GM19240 (cell line): ENCODE data around the gene ENTPD8.
A peak's percentile ranks its signal among the peaks of the same experiment; 100 is the strongest.
"Not testable (repeated sequence)": the region's sequence is repeated elsewhere in the genome, so short reads cannot be mapped to it uniquely, and the experiment has no call there.

Source experiments
- DNase-seq: peaks from one replicate; pipeline ENCODE4 v3.0.0; 2011; ENCODE audit warnings: low spot score; ENCODE audit not compliant: insufficient read length

The ENTPD8 gene

DNA sequence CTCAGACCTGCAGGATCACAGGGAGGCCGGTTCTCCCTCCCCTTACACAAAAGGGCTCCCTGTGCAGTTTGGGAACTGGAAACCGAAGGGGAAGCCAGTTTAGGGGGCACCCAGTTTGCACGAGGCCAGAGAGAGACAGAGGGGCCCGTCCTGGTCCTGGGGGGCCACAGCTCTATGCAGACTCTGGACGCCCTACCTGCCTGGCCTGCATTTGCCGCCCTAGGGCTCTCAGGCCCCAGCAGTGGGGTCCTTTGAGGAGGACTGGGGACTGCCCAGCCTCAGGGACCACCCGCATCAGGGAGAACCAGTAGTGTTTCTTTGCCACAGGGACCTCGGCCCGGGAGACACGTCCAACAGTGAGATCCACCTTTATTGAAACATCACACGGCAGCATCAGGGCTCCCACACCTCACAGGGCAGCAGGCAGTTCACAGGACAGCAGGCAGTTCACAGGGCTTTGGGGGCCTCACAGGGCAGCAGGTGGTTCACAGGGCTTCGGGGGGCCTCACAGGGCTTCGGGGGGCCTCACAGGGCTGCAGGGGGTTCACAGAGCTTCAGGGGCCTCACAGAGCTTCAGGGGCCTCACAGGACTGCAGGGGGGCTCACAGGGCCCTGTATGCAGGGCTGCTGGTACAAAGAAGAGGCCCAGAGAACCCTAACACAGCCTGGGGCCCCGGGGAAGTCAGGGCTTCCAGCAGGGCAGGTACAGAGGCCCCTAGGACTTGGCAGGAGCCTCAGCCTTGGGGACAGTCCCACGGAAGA lies 18.6 kb upstream of the ENTPD8 start:
- DNase-seq: no peak

DNA sequence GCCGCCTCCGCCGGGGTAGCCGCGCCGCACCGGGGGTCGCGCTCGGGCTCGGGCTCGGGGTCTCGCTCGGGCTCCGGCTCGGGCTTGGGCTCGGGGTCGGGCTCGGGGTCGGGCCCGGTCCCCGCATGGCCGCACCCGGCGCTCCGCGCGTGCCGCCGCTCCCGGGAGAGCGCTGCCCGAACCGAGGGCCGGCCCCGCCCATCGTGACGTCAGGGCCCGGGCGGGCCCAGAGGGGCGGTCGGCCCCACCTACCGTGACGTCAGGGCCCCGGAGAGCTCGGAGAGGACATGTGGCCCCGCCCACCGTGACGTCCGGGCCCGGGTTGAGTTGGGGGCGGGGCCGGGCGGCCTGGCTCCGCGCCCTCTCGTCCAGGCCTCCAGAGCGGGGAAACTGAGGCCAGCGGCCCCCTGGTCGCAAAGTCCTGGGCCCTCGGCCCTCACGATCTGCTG lies 18.0 kb upstream of the ENTPD8 start, which contains the start of gene NSMF:
TSS of gene NSMF (minus strand) at position 183 of the 449 bp plus-strand sequence. CDS start 232 bp downstream, outside the sequence.
- peak; percentile 97 for DNase-seq

DNA sequence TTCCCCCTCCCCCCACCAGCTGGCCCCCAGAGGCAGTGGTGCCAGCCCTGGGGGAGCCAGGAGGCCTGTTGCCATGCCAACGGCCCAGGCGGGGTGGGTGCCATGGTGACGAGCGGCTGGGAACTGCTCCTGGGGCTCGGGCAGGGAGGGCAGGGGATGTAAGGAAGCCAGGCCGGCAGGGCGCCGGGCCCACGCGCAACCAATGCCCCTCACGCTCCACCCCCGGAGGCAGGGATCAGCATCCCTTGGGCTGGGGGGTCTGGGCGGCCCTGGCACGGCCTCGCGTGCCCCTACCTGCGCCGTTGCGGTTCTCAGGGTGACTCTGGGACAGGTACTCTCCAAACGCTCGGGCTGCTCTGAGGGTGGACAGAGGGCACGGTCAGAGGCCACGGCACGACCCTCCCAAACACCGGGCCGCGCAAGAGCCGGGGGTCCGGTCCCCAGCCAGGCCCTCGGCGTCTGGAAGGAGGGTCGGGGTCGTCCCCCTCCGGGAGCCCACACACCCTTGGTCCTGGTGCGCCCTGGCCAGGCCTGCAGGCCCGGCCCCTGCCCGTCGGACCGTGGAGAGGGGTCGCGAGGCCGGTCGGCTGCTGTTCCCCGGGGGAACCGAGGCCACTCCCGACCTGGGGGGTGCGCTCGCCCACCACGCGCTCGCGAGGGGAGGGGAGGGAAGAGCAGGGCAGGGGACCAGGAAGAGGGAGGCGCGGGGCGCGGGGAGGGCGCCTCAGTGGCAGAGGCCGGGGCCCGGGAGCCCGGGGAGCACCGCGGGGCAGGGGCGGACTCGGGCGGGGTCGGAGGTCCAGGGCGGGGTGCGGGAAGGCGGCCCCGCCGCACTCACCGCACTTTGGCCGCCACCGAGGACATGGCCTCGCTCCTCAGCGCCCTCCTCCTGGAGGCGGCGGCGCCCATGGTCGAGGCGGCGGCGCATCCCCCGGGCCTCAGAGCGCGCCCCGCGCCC lies 17.3 kb upstream of the ENTPD8 start:
- no peak for DNase-seq

DNA sequence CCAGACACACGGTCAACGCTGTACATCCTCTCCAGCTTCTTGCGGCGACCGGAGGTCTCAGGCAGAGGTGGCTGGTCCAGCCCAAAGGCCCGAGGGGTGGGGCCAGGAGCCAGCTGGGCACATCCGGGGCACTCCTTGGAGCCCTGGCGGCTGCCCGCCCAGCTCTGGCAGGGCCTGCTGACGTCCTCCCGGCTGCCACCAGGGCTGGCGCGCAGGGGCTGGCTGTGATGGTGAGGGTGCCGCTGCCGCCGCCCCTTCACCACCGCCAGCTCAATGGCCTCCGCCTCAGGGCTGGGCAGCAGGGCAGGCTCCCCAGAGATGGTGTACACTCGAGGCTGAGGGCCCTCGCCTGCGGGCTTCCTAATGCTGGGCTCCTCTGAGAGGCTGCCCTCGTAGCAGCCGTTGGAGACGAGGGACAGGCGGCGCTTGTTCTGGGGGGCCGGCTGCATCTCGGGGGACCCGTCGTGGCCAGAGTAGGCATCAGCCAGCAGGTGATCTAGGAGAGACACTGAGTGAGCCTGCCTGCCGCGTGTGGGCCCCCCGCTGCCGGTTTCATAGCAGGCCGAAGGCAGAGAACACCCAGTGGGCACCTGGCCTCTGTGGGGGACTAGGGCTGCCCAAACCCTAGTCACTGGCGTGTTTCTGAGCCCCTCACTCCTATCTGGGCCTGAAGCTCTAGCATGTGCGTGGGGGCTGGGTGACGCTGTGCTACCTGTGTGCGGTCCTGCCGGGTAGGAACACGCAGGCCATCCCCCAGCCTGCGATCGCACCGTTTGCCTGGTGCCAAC lies 16.4 kb upstream of the ENTPD8 start:
- no peak for DNase-seq

DNA sequence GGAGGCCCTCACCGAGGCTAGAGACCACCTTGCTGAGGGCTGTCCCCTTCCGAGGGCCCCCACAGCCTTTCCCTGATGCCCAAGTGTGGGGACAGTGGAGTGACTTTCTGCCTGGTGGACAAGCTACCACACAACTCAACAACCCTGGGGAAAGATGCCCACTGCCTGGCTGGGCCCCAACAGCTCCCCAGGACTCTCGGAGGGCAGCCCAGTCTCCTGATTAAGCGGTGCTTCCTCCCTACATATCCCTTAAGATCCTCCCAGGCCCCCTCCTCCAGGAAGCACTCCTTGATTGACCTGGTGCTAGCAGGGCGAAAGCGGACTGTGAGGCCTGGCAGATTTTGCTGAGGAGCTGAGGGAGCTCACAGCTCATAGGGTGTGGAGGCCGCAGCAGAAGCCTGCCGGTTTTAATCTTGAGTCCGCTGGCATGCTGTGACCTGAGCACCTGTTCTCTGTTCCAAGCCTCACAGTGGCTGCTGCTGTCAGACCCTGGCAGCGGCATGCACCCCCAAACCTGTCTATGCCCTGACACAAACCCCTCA lies 15.8 kb upstream of the ENTPD8 start:
- no peak for DNase-seq

DNA sequence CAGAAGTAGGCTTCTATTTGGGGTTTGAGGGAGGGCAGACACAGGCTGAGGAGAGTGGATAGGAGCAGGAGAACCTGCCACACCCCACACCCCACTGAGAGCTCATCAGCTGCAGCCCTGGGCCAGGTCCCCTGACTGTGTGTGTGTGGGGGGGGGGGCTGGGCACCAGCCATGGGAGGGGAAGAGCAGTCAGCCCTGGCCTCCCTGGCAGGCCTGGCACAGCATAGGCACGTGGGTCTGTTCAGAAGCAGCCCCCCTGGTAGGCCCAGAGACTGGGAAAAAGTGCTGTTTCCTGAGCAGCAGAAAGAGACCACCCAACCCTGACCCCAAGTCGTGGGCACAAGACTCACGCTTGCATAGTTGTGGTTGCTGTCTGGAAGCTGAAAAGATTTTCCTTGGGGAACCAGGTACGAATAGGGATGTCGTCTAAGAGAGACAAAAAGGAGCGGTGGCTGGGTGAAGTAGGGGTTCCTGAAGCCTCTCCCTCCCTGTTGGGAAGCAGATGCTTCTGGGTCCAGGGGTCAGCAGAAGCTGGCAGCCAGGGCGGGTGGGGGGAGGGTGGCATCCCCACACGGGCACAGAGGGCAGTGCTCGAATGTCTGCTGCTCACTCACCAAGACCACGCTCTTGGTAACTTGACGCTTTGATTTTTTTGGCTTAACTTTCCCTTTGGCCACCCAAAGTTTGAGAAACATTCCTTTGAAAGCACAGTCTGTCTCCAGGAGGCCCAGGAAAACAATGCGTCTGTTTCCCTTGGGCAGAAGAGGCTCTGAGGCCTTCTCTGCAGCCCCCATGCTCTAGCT lies 15.1 kb upstream of the ENTPD8 start:
- DNase-seq: no peak

DNA sequence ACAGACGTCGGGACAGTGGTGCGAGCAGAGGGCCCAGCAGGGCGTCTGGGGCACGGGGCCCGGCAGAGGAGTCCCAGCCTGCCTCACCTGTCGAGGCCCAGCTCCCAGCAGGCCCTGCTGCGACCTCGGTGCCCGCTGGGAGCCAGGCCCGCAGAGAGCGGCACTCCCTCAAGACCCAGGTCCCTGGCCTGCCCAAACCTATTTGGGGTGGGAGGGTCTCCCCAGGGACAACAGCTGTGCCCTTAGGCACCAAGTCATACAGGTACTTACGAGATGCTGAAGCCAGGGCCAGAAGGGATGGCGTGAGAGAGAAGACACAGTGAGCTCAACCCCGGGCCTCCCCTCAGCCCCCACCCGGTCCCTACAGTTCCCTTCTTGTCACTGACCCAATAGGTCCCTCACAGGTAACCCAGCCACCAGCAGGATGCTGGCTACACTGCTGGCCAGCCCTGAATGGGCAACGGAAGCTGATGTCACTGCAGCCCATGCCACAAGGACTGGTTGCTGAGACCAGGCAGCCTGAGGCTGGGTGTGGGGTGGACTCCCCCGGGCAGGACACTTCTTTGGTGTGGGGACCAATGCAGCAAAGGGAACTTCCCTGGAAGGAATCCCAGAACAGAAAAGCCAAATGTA lies 14.3 kb upstream of the ENTPD8 start:
- no peak for DNase-seq

DNA sequence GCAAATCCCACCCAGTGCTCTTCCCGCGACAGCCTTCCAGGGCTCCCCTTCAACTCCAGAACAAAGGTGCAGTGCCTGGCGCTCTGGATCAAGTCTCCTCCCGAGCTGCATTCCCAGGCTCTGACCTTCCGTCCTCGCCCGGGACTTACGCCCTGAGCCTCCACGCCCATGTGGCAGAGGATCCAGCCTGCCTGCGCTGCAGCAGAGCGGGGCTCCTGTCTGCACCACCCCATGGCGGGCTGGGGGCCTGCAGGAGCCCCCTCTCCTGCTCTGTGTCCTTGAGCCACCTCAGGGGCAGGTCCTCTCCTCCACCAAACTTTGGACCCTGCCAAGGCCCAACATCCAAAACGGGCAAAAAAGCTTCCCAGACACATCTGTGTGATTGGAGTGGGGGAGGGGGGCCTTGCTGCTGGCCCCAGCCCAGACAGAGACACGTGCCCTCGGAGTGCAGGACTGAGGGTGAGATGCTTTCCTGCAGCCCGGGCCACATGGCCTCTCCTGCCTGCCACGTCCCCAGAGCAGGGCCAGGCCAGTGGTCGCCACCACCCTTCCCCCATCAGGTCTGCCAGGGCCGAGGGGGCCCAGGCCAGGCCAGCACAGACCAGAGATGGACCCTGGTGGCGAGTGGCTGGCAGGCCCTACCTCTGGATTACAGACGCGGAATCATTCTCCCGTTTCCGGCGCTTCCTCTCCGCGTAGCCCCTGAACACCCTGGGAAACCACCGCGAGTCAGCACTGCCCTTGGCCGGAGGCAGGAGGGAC lies 13.6 kb upstream of the ENTPD8 start:
- no peak for DNase-seq

DNA sequence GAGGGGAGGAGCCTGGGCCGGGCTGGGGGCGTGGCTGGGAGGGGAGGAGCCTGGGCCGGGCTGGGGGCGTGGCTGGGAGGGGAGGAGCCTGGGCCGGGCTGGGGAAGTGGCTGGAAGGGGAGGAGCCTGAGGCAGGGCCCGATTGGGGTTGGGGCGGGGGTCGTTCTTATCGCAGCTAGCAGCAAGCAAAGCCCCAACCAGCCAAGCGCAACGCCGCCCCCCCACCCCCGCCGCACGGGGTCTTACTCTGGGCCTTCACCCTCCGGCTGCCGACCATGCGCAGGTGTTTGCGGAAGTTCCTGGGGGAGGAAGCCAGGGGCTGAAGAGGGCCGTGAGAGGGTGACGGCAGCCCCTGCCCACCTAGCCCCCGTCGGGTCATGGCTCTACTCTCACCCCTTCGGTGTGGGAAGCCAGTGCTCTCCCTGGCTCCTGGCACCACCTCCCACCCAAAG lies 13.0 kb upstream of the ENTPD8 start:
- no peak for DNase-seq

DNA sequence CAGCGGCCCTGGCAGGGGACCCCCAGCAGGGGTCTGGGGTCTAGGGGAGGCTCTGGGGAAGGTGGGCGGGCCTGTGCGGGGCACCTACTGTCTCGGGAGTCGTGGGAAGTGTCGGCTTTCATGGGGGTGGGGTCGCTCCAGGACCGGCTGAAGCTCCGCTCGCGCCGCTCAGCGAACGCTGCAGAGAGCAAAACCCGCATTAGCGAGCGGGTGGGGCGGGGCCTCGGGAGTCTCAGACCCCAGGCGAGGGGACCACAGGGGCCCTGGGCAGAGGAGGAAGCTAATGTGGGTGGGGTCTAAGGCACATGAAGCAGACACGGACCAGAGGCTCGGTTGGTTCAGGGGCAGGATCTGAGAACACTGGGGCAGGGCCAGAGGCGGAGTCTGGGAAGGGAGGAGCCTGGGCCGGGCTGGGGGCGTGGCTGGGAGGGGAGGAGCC lies 12.5 kb upstream of the ENTPD8 start:
- DNase-seq: peak; percentile 60

DNA sequence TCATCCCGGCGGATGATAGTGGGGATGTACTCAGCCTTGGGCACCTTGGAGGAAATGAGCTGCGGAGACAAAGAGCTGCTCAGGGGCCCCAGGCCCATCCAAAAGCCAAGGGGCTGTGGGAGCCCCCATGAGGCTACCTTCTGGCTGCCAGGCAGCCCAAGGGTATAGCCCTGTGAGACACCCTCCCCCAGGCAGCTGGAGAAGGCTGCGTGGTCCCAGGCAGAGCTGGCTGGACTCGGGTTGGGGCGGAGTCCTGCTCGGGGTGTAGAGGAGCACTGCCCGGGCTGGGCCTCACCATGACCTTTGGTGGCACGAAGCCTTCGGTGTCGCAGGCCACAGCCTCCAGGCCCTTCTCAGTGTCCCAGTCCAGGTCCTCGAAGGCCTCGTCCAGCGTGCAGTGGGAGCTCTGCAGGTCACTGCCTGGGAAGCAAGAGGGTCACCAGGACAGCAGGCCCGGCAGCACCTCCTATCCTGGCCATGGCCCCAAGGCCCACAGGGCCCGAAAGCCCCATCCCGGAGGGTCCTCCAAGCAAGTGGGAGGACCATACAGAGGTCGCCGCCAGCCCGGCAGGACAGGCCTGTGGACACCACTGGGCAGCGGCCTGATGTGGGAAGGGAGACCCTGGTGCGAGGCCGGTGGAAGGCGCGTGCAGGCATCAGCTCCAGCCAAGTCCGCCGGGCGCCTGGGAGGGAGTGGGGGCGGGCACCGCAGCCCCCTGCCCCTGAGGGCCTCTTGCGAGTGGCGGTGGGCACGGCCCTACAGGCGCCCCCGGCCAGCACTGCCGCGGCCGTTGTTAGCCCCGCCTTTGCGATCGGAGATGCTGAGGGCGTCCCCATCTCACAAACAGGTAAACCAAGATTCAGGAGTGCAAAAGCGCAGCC lies 11.8 kb upstream of the ENTPD8 start:
- DNase-seq: no peak

DNA sequence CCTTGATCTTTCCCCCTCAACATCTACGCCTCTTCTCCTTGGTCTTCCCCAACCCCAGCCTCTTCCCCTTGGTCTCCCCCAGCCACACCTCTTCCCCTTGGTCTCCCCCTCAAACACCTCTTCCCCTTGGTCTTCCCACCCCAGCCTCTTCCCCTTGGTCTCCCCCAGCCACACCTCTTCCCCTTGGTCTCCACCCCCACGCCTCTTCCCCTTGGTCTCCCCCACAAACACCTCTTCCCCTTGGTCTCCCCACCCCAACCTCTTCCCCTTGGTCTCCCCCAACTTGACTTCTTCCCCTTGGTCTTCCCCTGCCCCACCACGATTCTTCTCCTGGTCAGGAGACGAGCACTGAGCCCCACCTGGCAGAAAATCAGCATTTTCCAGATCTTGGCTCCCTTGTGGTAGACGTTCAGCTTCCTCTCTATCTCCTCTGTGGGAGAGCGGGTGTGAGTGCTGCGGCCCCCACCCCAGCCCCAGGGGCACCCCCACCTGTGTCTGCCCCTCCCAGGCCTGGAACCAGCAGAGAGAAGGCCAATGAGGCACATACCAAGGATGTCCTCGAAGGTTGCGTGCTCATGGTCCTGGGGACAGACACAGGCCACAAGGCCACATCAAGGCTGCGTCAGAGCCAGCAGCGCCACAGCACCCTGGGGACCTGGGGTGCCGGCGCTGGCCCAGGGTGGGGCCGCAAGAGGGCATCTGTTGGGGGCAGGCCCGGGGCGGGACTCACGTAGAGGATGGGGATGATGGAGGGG lies 11.0 kb upstream of the ENTPD8 start:
- DNase-seq: no peak

DNA sequence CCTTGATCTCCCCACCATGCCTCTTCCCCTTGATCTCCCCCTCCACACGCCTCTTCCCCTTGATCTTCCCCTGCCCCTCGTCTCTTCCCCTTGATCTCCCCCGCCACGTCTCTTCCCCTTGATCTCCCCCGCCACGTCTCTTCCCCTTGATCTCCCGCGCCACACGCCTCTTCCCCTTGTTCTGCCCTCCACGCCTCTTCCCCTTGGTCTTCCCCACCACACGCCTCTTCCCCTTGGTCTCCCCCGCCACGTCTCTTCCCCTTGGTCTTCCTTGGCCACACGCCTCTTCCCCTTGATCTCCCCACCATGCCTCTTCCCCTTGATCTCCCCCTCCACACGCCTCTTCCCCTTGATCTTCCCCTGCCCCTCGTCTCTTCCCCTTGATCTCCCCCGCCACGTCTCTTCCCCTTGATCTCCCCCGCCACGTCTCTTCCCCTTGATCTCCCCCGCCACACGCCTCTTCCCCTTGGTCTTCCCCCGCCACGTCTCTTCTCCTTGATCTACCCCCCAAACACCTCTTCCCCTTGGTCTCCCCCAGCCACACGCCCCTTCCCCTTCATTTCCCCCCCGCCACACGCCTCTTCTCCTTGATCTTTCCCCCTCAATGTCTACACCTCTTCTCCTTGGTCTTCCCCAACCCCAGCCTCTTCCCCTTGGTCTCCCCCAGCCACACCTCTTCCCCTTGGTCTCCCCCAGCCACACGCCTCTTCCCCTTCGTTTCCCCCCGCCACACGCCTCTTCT lies 10.3 kb upstream of the ENTPD8 start:
- DNase-seq: not testable (repeated sequence)

DNA sequence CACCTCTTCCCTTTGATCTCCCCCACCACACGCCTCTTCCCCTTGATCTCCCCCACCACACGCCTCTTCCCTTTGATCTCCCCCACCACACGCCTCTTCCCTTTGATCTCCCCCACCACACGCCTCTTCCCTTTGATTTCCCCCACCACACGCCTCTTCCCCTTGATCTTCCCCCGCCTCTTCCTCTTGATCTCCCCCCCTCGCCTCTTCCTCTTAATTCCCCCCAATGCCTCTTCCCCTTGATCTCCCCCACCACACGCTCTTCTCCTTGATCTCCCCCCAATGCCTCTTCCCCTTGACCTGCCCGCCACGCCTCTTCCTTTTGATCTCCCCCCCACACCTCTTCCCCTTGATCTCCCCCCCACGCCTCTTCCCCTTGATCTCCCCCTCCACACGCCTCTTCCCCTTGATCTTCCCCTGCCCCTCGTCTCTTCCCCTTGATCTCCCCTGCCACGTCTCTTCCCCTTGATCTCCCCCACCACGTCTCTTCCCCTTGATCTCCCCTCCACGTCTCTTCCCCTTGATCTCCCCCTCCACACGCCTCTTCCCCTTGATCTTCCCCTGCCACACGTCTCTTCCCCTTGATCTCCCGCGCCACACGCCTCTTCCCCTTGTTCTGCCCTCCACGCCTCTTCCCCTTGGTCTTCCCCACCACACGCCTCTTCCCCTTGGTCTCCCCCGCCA lies 9.5 kb upstream of the ENTPD8 start:
- not testable (repeated sequence) for DNase-seq

DNA sequence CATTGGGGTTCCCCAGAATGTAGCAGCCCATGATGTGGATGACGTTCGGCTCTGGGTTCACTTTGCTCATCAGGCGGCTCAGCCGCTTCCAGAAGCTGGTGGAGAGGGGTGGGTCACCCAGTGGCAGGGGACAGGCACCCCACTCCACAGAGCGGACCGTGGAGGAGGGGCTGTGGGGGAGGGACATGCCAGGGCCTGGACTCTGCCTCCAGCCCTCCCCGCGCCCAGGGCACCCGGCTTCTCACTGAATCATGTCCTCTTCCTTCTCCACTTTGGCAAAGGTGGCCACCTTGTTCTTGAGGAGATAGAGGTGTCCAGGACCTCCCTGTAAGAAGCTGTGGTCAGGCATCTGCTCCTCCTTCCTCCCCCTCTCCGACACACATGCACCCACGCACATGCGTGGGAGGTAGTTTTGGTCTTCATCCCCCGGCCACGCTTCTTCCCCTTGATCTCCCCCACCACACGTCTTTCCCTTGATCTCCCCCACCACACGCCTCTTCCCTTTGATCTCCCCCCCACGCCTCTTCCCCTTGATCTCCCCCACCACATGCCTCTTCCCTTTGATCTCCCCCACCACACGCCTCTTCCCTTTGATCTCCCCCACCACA lies 8.9 kb upstream of the ENTPD8 start:
- DNase-seq: no peak
